HG02571 (cell line): ENCODE measurements around the gene TNNT2.

ENCODE experiments used
- ATAC-seq: cut with Tn5 transposase; IDR thresholded peaks from one replicate; pipeline ENCODE4 v1.9.1; 2021; ENCODE audit warnings: mild to moderate bottlenecking, moderate library complexity; ENCODE audit not compliant: unreplicated experiment

TNNT2 gene

DNA sequence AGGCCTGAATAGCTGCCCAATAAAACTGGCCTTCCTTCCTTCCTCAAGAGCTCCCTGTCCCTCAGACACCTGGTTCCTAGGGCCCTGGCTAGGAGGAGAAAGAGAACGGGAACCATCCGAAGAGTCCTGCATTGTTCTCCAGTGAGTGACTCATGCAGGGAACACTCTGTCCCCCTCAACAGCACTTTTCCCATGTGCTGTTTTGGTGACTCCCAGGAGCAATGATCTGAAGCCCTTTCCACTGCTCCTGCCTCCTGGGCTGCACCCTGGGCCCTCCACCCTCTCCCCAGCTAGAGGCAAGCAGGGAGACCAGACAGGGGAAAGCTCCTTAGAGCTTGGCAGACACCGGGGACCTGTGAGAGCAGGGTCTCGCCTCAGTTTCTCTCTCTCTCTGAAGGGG, 18.9 kb downstream of the TNNT2 start:
- ATAC-seq = no peak

DNA sequence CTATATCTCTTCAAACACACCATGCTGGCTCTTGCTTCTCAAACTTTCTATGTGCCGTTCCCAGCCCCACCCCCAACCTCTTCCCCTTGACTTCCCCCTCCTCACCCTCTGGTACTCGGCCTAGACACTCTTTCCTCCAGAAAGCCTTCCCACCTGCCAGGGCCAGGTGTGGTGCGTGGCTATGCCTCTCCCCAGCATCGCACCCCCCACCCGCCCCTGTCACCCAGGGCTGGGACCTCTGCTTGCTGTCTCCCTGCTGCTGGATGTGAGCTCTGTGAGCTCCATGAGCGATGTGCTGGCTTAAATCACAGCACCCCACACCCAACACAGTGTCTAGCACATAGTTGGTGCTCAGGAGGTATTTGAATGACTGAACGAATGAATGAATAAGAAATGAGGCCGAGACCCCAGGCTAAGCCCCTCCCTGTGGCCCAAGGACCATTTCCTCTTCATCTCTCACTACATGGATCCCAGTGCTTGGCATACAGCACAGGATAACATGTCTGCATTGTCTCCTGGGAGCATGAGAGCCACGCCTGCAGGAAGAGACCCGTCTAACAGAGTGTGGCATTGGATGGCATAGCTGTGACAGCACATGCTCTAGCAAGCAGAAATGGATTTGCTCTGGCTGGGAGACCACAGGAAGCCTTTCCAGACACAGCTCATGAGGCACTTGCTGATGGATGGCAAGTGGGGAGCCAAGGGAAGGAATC, 19.7 kb downstream of the TNNT2 start:
- ATAC-seq = no peak

GRCh38 chr1:201357211-201357610, 20.3 kb downstream of the TNNT2 start:
- ATAC-seq = no peak

GRCh38 chr1:201356701-201357100, 20.8 kb downstream of the TNNT2 start:
- no peak for ATAC-seq

GRCh38 chr1:201356236-201356635, 21.2 kb downstream of the TNNT2 start:
- ATAC-seq = no peak

- ATAC-seq = no peak
These were observed 22.0 kb downstream of the TNNT2 start for GRCh38 chr1:201355471-201355870.

GRCh38 chr1:201354901-201355295, 22.6 kb downstream of the TNNT2 start:
- no peak for ATAC-seq

GRCh38 chr1:201354151-201354900, 23.2 kb downstream of the TNNT2 start:
- no peak for ATAC-seq

GRCh38 chr1:201353186-201353940, 24.1 kb downstream of the TNNT2 start:
- no peak for ATAC-seq

DNA sequence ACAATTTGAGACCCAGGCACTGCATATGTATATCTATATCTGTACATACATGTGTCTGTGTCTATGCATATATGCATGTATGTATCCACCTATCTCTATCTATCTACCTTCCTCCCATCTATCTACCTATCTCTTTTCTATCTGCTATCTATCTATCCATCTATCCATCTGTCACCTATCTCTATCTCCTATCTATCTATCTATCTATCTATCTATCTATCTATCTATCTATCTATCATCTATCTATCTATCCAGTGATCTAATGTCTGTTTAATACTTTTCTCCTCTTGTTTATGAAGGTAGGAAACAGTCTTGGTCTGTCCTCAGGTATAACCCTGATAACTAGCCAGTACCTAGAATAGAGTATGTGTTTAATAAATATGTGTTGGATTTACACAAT, 25.9 kb downstream of the TNNT2 start:
- no peak for ATAC-seq

DNA sequence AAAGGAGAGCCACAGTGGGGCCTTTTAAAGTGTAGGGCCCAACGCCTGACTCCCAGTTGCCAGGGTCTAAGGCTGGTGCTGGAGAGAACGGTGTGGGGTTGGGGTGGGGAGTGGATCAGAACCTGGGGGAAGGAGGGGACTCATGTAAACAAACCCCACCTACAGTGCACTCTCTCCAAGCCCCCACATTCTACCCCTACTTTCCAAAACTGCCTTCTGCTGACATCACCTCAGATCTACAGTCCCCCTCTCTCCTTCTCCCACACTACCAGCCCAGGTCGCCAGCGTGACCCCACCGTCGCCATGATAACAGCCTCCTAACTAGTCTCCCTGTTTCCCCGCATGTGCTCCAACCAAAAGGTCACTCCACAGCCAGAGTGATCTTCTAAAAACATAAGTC, 26.6 kb downstream of the TNNT2 start:
- no peak for ATAC-seq

DNA sequence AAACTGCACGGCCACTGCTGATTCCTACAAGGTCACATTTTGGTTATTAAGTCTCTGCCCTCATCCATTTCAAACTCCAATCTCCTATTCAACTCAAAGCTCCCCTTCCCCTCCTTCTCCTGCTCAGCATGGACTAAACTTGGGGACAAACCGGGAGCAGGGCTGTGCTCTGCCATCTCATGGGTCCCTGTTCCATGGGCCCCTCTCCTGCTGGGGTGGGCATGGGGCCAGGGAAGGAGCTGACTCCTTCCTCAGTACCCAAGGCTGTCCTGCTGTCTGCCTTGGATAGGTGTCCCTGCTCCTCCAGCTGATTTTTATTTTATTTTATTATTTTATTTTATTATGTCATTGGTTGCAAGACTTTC, 27.1 kb downstream of the TNNT2 start:
- ATAC-seq = no peak

DNA sequence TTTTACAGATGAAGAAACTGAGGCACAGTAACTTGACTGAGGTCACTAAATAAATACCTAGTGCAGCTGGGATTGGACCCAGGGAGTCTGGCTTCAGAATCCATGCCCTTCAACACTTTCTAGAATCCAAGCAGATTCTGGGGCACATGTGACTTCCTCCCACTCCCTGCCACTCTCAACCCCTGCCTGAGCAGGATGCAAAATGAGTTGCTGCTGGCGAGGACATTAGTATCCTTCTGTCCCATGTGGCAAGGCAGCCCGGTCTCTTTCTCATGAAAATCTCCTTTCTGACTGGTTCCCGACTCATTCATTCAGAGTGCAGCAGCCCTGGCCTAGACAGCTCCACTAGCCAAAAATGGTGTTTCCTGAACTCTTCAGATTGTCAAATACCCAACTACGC, 28.4 kb downstream of the TNNT2 start:
- ATAC-seq = no peak

DNA sequence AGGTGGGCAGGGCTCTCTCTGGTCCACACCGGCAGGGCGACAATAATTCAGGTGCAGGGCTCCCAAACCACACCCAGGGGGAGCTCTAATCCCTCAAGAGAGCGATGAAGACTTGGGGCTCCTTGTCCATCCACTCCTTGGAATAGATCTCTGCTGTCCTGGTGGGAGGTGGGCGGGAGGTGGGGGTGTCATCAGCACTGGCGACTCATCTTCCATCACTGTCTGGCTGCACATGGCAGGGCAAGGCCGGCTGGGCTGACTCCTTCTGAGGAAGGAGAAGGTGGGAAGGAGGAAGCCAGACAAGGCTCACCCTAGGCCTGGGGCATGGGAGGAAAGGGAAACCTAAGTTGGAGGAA, 29.3 kb downstream of the TNNT2 start:
- no peak for ATAC-seq

- no peak for ATAC-seq
These were observed 29.8 kb downstream of the TNNT2 start for GRCh38 chr1:201347498-201348210.

DNA sequence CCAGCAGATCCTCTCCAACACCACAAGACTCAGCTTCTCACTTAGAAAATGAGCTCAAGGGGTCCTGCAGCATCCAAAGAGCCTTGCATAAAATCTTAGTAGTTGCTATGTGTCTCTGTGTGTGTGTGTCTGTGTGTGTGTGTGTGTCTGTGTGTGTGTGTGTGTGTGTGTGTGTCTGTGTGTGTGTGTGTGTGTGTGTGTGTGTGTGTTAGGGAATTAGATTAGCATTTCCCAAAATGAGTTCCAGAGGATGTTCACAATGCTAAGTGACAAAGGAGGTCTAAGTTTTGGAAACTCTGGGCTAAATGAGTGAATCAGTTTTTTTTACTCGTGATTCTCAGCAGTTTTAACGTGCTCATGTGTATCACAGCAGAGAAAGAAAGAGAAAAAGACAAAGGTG, 30.5 kb downstream of the TNNT2 start:
- ATAC-seq = no peak

DNA sequence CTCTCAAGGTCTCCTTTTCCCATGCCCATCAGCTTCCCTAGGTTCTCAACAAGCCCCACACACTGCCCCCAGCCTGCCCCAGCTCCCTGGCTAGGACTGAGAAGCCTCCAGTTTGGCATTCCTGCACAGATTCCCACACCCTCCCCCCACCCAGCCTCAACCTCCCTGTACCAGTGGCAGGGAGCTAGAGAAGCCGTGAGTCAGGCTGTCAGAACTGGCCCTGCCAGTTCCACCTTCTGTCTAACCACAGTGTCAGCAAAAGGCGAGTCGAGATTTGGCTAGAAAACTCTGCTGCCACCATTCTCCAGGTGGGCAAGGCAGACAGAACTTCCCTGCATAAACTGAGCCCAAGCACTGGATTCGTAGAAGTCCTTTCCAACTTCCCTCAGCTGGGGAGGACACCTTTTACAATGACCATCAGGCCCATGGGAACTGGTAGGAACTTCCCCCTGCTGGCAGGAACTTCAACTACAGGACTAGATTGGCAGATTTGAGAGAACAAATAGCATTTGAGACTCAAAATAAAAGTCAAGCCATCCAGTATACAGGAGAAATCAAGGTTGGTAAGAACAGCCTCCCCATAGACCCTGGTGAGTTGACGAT, 31.0 kb downstream of the TNNT2 start:
- ATAC-seq = no peak

DNA sequence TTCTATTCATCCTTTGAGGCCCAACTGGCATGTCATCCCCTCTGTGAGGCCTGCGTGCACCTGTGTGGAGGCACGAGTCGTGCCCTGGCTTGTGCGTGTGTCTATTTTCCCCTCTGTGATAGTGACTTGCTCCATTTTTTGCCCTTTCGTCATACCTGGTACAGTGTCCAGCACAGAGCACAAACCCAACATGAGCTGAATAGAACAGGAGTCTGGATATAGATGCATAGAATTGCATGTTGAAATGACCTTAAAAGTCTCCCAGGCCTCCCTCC, 32.5 kb downstream of the TNNT2 start:
- ATAC-seq = no peak

DNA sequence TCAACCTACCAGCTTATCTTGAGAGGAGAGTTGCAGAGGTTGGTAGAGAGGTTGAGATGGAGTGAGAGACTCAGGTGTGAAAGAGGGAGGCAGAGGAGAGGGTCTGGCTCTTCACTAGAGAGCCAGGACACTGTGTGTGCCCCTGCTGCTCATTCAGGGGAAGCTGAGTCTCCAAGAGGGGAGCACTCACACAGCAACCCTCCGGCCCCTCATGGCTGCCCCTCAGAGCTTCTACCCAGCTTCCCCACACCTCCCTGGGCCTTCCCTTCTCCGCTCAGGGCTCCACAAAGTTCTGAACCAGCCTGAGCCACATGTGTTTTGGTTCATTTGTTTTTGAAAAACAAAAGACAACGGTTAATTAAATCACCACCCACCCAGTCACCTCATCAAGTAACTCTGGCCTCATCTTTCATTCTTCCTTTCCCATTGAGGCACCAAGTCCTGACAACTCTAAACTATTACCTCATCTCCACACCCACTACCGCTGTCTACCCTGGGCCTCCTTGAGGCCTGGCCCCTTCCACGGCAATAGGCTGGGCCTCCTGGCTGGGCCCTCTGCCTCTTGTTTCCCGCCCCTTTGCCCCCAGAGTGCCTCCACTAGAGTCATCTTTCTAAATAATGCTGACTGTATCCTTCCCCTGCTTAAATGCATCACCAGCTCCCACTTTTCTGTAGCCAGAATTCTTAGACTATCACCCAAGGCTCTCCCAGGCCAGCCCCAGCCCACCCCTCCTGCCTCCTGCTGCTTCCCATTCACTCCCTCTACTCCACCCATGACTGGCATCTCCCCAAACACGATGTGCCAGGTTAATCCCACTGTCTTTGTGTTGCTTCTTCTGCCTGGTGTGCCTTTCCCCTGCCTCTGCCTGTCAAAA, 33.0 kb downstream of the TNNT2 start:
- no peak for ATAC-seq

- ATAC-seq = no peak
These were observed 36.1 kb downstream of the TNNT2 start for GRCh38 chr1:201341377-201341776.
